Raji (cell line): ENCODE results near the gene KIF3C.

Experiments
- POLR2A ChIP-seq: IDR thresholded peaks from 2 replicates; pipeline ENCODE4 v1.6.1; 2011; ENCODE audit warnings: low read depth, low read length, control low read depth; ENCODE audit not compliant: insufficient read depth

Gene KIF3C

GRCh38 chr2:25897506-25897905, 84.8 kb downstream of the KIF3C start:
- TF ChIP-seq POLR2A, result no peak

- no peak for TF ChIP-seq POLR2A
Observed at GRCh38 chr2:25895610-25896009, 86.7 kb downstream of the KIF3C start.

GRCh38 chr2:25895018-25895417, 87.3 kb downstream of the KIF3C start:
- no peak for TF ChIP-seq POLR2A

GRCh38 chr2:25894135-25894830, 88.0 kb downstream of the KIF3C start:
- TF ChIP-seq POLR2A, result no peak

GRCh38 chr2:25891672-25892071, 90.6 kb downstream of the KIF3C start:
- no peak for TF ChIP-seq POLR2A

- TF ChIP-seq POLR2A, result no peak
Observed at GRCh38 chr2:25887624-25888242, 94.6 kb downstream of the KIF3C start.

- no peak for TF ChIP-seq POLR2A
Observed at GRCh38 chr2:25885933-25886332, 96.4 kb downstream of the KIF3C start.

- no peak for TF ChIP-seq POLR2A
Observed at GRCh38 chr2:25881764-25882163, 100.5 kb downstream of the KIF3C start.

GRCh38 chr2:25879133-25879730, 103.1 kb downstream of the KIF3C start:
- TF ChIP-seq POLR2A, result no peak

- peak; percentile 94 for TF ChIP-seq POLR2A
Observed at GRCh38 chr2:25878361-25879132, 103.8 kb downstream of the KIF3C start, which contains the start of gene ASXL2. Gene ASXL2 (minus strand): TSS chr2:25878487. CDS start chr2:25878222, 265 bp downstream.

- TF ChIP-seq POLR2A, result peak; percentile 50; the same call in 1 of the 2 replicates
Observed at GRCh38 chr2:25877431-25878360, 104.6 kb downstream of the KIF3C start.
